ENCODE data around the gene NOX3. TPM values are rescaled to one million over a fixed set of nuclear protein-coding genes. Genes with fewer than 3 reads are reported as not detected.

NOX3 gene
- total RNA-seq, 2 experiments from 2014 or later, result not detected

DNA sequence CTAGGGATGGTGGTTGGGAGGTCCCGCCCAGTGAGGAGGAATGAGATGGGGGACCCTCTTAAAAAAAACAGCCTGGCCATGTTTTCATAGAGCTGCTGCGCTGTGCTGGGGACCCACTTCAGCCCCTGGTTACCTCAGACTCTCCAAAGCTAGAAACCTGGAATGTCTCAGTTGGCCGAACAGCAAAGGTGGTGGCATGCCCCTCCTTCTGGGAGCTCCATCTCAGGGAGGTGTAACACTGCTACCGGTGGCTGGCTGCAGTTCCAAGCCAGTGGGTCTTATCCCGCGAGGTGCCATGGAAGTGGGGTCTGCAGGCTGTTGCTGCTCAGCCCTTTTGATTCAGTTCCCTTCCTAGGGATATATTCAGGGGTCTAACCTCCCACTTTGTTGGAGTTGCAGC, 105.7 kb downstream of the NOX3 start:
- ATAC-seq (ENCODE audit: low read depth) (no peak), DNase-seq (no peak)
- Mint-ChIP-seq H3K4me1 (no peaks in the 10 kb centered on the region), H3K27ac (no peak overlapping the region), H3K4me3 (no peak overlapping the region), H3K36me3 (peaks cover 20% of the 10 kb centered on the region), H3K9me3 (peaks cover 32% of the 10 kb centered on the region), H3K27me3 (peaks cover 3% of the 10 kb centered on the region)
- POLR2A ChIA-PET, result no interaction called here

GRCh38 chr6:155349129-155349528, 106.5 kb downstream of the NOX3 start:
- DNase-seq, result no peak
- POLR2A ChIA-PET, result no interaction called here
- ATAC-seq (ENCODE audit: low read depth), result no peak
- Mint-ChIP-seq H3K4me3 (no peak overlapping the region), H3K9me3 (peaks cover 27% of the 10 kb centered on the region), H3K27ac (no peak overlapping the region), H3K4me1 (no peaks in the 10 kb centered on the region), H3K27me3 (peaks cover under 1% of the 10 kb centered on the region), H3K36me3 (peaks cover 15% of the 10 kb centered on the region)

- peaks cover 15% of the 10 kb centered on the region for H3K36me3 Mint-ChIP-seq
- POLR2A ChIA-PET, result no interaction called here
- no peaks in the 10 kb centered on the region for H3K4me1 Mint-ChIP-seq
- DNase-seq, result no peak
- H3K27me3 Mint-ChIP-seq, result no peaks in the 10 kb centered on the region
- H3K4me3 Mint-ChIP-seq, result no peak overlapping the region
- H3K9me3 Mint-ChIP-seq, result peaks cover 27% of the 10 kb centered on the region
- H3K27ac Mint-ChIP-seq, result no peak overlapping the region
- ATAC-seq (ENCODE audit: low read depth), result no peak
Measured at GRCh38 chr6:155347800-155348199, 107.8 kb downstream of the NOX3 start.

- H3K36me3 Mint-ChIP-seq, result peaks cover 15% of the 10 kb centered on the region
- H3K4me1 Mint-ChIP-seq, result no peaks in the 10 kb centered on the region
- no peak overlapping the region for H3K27ac Mint-ChIP-seq
- no peak for ATAC-seq (ENCODE audit: low read depth)
- POLR2A ChIA-PET, result no interaction called here
- H3K9me3 Mint-ChIP-seq, result peaks cover 25% of the 10 kb centered on the region
- H3K27me3 Mint-ChIP-seq, result no peaks in the 10 kb centered on the region
- DNase-seq, result no peak
- H3K4me3 Mint-ChIP-seq, result no peak overlapping the region
Measured at GRCh38 chr6:155346957-155347356, 108.7 kb downstream of the NOX3 start.

Other genes starting within 250 kb of the NOX3 start
- not detected for gene CLDN20, start 191.8 kb downstream of the NOX3 start, total RNA-seq
- gene TFB1M, start 141.4 kb downstream of the NOX3 start, total RNA-seq, result 10 to 100 TPM; 32.4 to 36.3 TPM

Measured in activated naive CD8-positive, alpha-beta T cell treated with anti-CD3 and anti-CD28 coated beads, Interleukin-2, amount 10 ng/mL, durations not matched to agents 7 days and 5 days (primary cell).